ENCODE results near the gene ARPC1A. TPM values are rescaled to one million over a fixed set of nuclear protein-coding genes. Genes with fewer than 3 reads are reported as not detected.
A peak's percentile ranks its signal among the peaks of the same experiment; 100 is the strongest.

ARPC1A gene
- total RNA-seq, 6 experiments from 2014 or later = 50.0 to 78.0 (median 63.4) TPM

DNA sequence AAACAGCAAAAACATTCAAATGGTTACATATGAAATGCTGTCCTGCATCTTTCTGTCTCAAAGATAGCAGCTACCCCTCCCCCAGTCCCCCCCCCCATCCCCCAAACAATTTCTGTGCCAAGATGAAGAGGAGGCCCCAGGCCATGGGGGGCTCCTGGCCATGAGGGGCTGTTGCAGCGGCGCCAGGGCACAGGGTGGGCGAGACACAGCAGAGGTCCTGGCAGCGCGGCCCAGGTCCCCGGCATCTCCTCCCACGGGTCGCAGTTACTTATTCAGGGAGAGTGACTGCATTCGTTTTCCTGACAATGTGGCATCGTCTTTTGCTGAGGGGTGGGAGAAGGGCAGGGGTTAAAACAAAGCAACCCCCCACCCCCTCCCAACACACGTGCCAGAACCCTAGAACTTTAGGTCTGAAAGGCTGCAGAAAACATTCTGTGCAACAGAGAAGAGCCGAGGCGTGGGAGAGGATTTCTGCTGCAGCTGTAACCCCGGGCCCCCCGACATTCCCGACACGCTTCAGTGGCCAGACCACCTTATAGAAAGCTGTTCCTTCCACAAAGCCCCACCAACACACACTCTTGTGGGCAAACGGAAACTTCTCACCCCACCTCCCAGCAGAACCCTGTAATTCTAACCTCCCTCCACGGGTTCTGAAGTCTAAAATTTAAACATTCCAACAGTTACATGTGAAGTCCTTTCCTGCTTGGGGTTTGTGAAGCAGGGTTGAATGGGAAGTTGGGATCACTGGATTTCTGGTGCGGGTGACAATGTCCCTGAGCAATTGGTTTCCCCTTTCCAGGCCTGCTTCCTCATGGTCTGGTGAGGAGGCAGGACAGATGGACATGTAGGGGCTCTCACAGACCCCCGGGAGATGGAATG, 71.0 kb downstream of the ARPC1A start:
- Histone ChIP-seq H3K4me3 (no peak overlapping the region), H3K9me3 (no peaks in the 10 kb centered on the region), H3K27me3 (no peaks in the 10 kb centered on the region), H3K4me1 (peaks cover 0 to 19% (median 8%) of the 10 kb centered on the region in 4 donors), H3K36me3 (peaks cover 0 to 52% (median 14%) of the 10 kb centered on the region in 4 donors), H3K27ac (peak overlapping the region in 1 of 3 donors; percentile 8)
- TF ChIP-seq, protein P1, sequence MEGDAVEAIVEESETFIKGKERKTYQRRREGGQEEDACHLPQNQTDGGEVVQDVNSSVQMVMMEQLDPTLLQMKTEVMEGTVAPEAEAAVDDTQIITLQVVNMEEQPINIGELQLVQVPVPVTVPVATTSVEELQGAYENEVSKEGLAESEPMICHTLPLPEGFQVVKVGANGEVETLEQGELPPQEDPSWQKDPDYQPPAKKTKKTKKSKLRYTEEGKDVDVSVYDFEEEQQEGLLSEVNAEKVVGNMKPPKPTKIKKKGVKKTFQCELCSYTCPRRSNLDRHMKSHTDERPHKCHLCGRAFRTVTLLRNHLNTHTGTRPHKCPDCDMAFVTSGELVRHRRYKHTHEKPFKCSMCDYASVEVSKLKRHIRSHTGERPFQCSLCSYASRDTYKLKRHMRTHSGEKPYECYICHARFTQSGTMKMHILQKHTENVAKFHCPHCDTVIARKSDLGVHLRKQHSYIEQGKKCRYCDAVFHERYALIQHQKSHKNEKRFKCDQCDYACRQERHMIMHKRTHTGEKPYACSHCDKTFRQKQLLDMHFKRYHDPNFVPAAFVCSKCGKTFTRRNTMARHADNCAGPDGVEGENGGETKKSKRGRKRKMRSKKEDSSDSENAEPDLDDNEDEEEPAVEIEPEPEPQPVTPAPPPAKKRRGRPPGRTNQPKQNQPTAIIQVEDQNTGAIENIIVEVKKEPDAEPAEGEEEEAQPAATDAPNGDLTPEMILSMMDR (IDR thresholded peaks at IDR 0.05) = no peak
- TF ChIP-seq POLR2A (IDR thresholded peaks at IDR 0.05) = no peak
- intact Hi-C loops (cut with DNase I) = no loop called here
- ATAC-seq (no peak), DNase-seq (no peak)
- WGBS (ENCODE audit: insufficient coverage, low coverage, low lambda C conversion rate, missing lambda C conversion rate) = 88% methylated on average over 16 of the region's 21 CpGs

DNA sequence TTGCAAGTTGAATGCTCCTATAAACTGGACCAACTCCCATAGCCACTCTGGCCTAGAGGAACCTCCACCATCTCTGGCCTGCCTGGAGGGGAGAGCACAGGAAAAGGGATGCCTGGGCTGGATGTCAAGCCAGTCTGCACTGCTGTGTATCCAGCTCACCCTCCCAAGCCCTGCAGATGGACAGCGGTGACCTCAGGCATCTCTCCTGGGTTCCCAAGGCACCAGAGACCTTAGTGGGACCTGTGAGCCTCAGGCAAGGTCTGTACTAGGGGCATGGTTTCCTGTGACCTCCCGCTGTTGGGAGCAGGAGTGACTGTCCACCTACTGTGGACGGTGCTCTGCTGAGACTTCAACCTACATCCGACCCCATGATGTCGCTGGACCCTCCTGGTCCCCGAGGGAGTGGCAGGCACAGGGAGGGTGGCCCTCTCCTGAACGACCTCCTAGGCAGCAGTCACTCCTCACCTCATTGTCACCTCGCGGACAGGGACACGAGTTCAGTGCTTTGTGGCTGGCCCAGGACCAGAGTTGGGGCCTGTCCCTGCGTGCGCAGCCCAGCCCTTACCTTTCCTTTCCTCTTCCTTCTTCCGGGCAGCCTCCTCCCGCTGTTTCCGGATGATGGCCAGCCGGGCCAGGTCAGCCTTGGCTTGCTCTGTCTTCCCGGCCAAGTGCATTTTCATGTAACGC, 71.7 kb downstream of the ARPC1A start:
- no peak for ATAC-seq
- 86% methylated on average over 8 of the region's 18 CpGs for WGBS (ENCODE audit: insufficient coverage, low coverage, low lambda C conversion rate, missing lambda C conversion rate)

DNA sequence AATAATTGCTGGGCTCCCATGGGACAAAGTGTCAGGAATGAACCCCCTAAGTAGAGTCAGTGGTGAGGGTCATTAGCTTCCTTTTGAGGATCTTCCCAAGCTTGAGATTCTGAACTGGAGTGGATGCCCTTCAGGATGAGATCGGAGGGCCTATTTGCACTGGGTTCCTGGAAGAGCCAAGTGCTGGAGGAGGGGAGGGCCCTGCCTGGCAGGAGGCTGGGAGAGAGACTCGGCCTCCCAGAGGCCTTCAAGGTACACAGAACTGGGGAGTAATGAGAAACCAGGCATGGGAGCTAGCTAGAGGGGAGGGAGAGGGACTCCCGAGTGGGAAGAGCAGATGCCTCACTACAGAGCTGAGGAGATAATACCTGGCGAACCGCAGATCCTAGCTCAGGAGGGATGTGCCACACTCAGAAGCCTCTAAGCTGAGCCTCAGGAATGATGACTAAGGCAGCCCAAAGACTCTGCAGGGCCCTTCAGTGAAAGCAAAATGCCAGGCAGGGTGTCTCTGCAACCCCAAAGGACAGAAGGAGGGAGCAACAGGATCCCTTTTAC, 73.3 kb downstream of the ARPC1A start:
- Histone ChIP-seq H3K9me3 (no peaks in the 10 kb centered on the region), H3K27me3 (no peaks in the 10 kb centered on the region), H3K4me3 (no peak overlapping the region), H3K27ac (no peak overlapping the region), H3K4me1 (peaks cover 0 to 7% (median 0%) of the 10 kb centered on the region in 4 donors), H3K36me3 (peaks cover 0 to 67% (median 12%) of the 10 kb centered on the region in 4 donors)
- no peak for DNase-seq
- WGBS (ENCODE audit: insufficient coverage, low coverage, low lambda C conversion rate, missing lambda C conversion rate) = 75% methylated on average over 2 of the region's 5 CpGs
- TF ChIP-seq, protein P1 (IDR thresholded peaks at IDR 0.05) = no peak
- TF ChIP-seq POLR2A (IDR thresholded peaks at IDR 0.05) = no peak
- intact Hi-C loops (cut with DNase I) = no loop called here
- no peak for ATAC-seq

More for the DNA sequence above, 71.7 kb downstream of the ARPC1A start:
- intact Hi-C loops (cut with DNase I) = no loop called here
- no peaks in the 10 kb centered on the region for H3K27me3 ChIP-seq
- DNase-seq = no peak
- H3K9me3 ChIP-seq = no peaks in the 10 kb centered on the region
- TF ChIP-seq POLR2A (IDR thresholded peaks at IDR 0.05) = no peak
- TF ChIP-seq, protein P1 (IDR thresholded peaks at IDR 0.05) = no peak
- peaks cover 0 to 59% (median 14%) of the 10 kb centered on the region in 4 donors for H3K36me3 ChIP-seq
- peaks cover 0 to 15% (median 7%) of the 10 kb centered on the region in 4 donors for H3K4me1 ChIP-seq
- H3K4me3 ChIP-seq = no peak overlapping the region
- no peak overlapping the region for H3K27ac ChIP-seq

DNA sequence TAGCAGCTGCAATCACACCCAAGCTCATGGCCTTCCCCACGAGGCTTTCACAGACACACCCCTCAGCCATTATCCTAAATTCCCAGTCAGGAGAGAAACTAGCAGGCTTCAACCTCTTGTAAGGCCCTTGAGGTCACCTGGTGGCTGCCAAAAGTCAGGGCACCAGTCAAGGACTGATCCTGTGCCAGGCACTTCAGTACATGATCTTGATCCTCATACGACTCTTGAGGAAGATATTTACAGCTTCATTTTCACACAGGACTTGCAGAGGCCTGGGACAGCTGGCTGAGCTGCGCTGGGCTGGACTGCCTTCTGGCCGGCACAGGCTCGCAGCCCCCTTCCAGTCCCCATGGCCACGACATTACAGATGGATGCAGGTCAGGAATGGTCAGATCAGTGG, 73.9 kb downstream of the ARPC1A start:
- Histone ChIP-seq H3K36me3 (peaks cover 0 to 62% (median 12%) of the 10 kb centered on the region in 4 donors), H3K9me3 (no peaks in the 10 kb centered on the region), H3K27ac (no peak overlapping the region), H3K4me3 (no peak overlapping the region), H3K27me3 (no peaks in the 10 kb centered on the region), H3K4me1 (peaks cover 0 to 7% (median 0%) of the 10 kb centered on the region in 4 donors)
- 73% methylated on average over 3 of the region's 6 CpGs for WGBS (ENCODE audit: insufficient coverage, low coverage, low lambda C conversion rate, missing lambda C conversion rate)
- intact Hi-C loops (cut with DNase I) = no loop called here
- TF ChIP-seq, protein P1 (IDR thresholded peaks at IDR 0.05) = no peak
- TF ChIP-seq POLR2A (IDR thresholded peaks at IDR 0.05) = no peak
- ATAC-seq (no peak), DNase-seq (no peak)

Measured in right lobe of liver (tissue), 6 donors.